GM13977 (cell line): ENCODE results near the gene RUNX3.
A peak's percentile ranks its signal among the peaks of the same experiment; 100 is the strongest.

ENCODE experiments used
- DNase-seq: peaks from one replicate; pipeline ENCODE4 v3.0.0; 2012; ENCODE audit warnings: low spot score
- CTCF ChIP-seq: IDR thresholded peaks from 2 replicates; pipeline ENCODE4 v1.5.1; 2012; ENCODE audit warnings: mild to moderate bottlenecking, control low read depth; ENCODE audit not compliant: insufficient read depth; ENCODE audit errors: extremely low read depth, missing control alignments
- in situ Hi-C: fragments of 300-500 bp; cut with MboI; formaldehyde crosslinking; loops from one replicate; pipeline ENCODE4 v1.12.0; 2022; ENCODE audit warnings: low sequenced_read_pairs, low pct_unique_long_range_greater_than_20kb, mixed read lengths, inconsistent platforms; ENCODE audit not compliant: unreplicated experiment

Gene RUNX3

GRCh38 chr1:24874611-24875234, 55.4 kb downstream of the RUNX3 start:
- in situ Hi-C loops = no loop called here
- TF ChIP-seq CTCF = no peak

GRCh38 chr1:24874056-24874455, 56.0 kb downstream of the RUNX3 start:
- in situ Hi-C loops = no loop called here
- DNase-seq = no peak
- TF ChIP-seq CTCF = no peak

More at GRCh38 chr1:24874611-24875234, 55.4 kb downstream of the RUNX3 start:
- DNase-seq = no peak

- no peak for TF ChIP-seq CTCF
- in situ Hi-C loops = no loop called here
- DNase-seq = no peak
Observed at GRCh38 chr1:24873148-24873547, 56.9 kb downstream of the RUNX3 start.

GRCh38 chr1:24872061-24872850, 57.8 kb downstream of the RUNX3 start:
- TF ChIP-seq CTCF = no peak
- no peak for DNase-seq
- in situ Hi-C loops = no loop called here

- no peak for TF ChIP-seq CTCF
- in situ Hi-C loops = no loop called here
- DNase-seq = no peak
Observed at GRCh38 chr1:24871306-24871901, 58.7 kb downstream of the RUNX3 start.

- no peak for TF ChIP-seq CTCF
- in situ Hi-C loops = no loop called here
- DNase-seq = peak; percentile 65
Observed at GRCh38 chr1:24870551-24871195, 59.4 kb downstream of the RUNX3 start.
